ENCODE results near the gene ALB. TPM values are rescaled to one million over a fixed set of nuclear protein-coding genes. Genes with fewer than 3 reads are reported as not detected.
"Not testable (repeated sequence)": the region's sequence is repeated elsewhere in the genome, so short reads cannot be mapped to it uniquely, and the experiment has no call there.

Gene ALB
- total RNA-seq, 1 experiment from 2014 or later, result 21.3 TPM

DNA sequence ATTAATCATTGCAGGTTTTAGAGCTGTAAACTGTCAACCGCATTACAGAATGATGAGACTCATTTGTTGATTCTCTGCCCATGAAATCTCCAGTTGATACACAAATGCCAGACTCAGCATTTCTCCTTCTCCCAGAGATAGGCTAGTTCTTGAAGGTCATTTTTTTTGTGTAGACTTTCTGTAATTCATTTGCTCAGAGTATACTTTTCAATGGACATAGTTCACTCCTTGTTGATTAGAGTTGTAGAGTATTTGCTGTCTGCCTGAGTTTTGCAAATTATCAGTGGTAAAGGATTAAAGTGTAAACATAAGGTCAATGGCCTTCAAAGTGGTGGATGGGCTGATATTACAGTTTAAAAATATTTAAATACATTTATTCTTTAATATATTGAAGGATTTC lies 15.2 kb upstream of the ALB start:
- Histone ChIP-seq H3K4me3 (ENCODE audit: low read depth in 2 of 2, low read length in 2 of 2) (no peak overlapping the region), H3K4me1 (ENCODE audit: control insufficient read depth, insufficient read depth, low read length) (no peaks in the 10 kb centered on the region), H3K36me3 (ENCODE audit: control insufficient read depth, insufficient read depth, low read length) (no peaks in the 10 kb centered on the region), H3K27me3 (ENCODE audit: control insufficient read depth, insufficient read depth, low read length) (no peaks in the 10 kb centered on the region), H3K27ac (ENCODE audit: low read length) (no peak overlapping the region), H3K9me3 (ENCODE audit: control insufficient read depth, insufficient read depth, low read depth, low read length) (no peaks in the 10 kb centered on the region)
- ChIA-PET POLR2A (no interaction called here), CTCF (no interaction called here)
- no peak for ATAC-seq
- intact Hi-C loops (cut with micrococcal nuclease; ENCODE audit: unreplicated experiment) (no loop called here), in situ Hi-C loops (cut with HindIII; ENCODE audit: low pct_unique_long_range_greater_than_20kb, low sequenced_read_pairs) (no loop called here)
- no TSS peak for BruUV-seq (replicated peaks)
- DNase-seq (ENCODE audit: low read depth, low spot score), result no peak
- no peak for TF ChIP-seq SIN3A (IDR thresholded peaks at IDR 0.05; ENCODE audit: borderline replicate concordance, insufficient read depth, low read depth, low read length)
- TF ChIP-seq REST (IDR thresholded peaks at IDR 0.05; ENCODE audit: insufficient read depth in 1 of 2, low read depth in 2 of 2, low read length in 1 of 2), result no peak
- TF ChIP-seq, protein P1, sequence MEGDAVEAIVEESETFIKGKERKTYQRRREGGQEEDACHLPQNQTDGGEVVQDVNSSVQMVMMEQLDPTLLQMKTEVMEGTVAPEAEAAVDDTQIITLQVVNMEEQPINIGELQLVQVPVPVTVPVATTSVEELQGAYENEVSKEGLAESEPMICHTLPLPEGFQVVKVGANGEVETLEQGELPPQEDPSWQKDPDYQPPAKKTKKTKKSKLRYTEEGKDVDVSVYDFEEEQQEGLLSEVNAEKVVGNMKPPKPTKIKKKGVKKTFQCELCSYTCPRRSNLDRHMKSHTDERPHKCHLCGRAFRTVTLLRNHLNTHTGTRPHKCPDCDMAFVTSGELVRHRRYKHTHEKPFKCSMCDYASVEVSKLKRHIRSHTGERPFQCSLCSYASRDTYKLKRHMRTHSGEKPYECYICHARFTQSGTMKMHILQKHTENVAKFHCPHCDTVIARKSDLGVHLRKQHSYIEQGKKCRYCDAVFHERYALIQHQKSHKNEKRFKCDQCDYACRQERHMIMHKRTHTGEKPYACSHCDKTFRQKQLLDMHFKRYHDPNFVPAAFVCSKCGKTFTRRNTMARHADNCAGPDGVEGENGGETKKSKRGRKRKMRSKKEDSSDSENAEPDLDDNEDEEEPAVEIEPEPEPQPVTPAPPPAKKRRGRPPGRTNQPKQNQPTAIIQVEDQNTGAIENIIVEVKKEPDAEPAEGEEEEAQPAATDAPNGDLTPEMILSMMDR (IDR thresholded peaks at IDR 0.05), result no peak
- TF ChIP-seq TCF7L2 (IDR thresholded peaks at IDR 0.05; ENCODE audit: low read depth, low read length), result no peak
- TF ChIP-seq POLR2AphosphoS5 (IDR thresholded peaks at IDR 0.05; ENCODE audit: low read depth, low read length), result no peak

DNA sequence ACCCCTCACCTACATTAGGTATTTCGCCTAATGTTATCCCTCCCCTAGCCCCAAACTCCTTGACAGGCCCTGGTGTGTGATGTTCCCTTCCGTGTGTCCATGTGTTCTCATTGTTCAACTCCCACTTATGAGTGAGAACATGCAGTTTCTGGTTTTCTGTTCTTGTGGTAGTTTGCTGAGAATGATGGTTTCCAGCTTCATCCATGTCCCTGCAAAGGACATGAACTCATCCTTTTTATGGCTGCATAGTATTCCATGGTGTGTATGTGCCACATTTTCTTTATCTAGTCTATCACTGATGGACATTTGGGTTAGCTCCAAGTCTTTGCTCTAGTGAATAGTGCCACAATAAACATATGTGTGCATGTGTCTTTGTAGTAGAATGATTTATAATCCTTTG lies 14.4 kb upstream of the ALB start:
- BruUV-seq (replicated peaks); intact Hi-C loops (cut with micrococcal nuclease; ENCODE audit: unreplicated experiment): not testable (repeated sequence)

DNA sequence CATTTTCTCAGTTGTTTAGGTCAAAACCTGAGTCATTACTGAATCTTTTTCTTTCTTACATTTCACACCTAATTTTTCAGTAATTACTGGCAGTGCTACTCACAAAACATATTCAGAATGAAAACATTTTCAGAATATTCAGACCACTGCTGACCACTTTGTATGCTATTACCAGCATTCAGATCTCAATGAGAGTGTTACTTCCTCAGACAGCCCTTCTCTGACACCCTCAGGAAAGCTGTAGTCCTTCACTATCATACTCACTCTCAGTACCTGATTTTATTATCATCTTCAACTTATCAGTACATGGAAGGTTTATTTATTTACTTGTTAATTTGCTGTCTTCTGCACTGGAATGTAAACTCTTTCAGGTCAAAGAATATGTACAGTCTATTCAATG lies 12.3 kb upstream of the ALB start:
- TF ChIP-seq REST (IDR thresholded peaks at IDR 0.05; ENCODE audit: insufficient read depth in 1 of 2, low read depth in 2 of 2, low read length in 1 of 2) (no peak), SIN3A (IDR thresholded peaks at IDR 0.05; ENCODE audit: borderline replicate concordance, insufficient read depth, low read depth, low read length) (no peak), TCF7L2 (IDR thresholded peaks at IDR 0.05; ENCODE audit: low read depth, low read length) (no peak), POLR2AphosphoS5 (IDR thresholded peaks at IDR 0.05; ENCODE audit: low read depth, low read length) (no peak)
- TF ChIP-seq, protein P1 (IDR thresholded peaks at IDR 0.05), result no peak
- DNase-seq (ENCODE audit: low read depth, low spot score) (no peak), ATAC-seq (no peak)
- H3K27ac ChIP-seq (ENCODE audit: low read length), result no peak overlapping the region
- POLR2A ChIA-PET, result no interaction called here
- no peaks in the 10 kb centered on the region for H3K9me3 ChIP-seq (ENCODE audit: control insufficient read depth, insufficient read depth, low read depth, low read length)
- no TSS peak for BruUV-seq (replicated peaks)
- in situ Hi-C loops (cut with HindIII; ENCODE audit: low pct_unique_long_range_greater_than_20kb, low sequenced_read_pairs), result no loop called here
- no peaks in the 10 kb centered on the region for H3K36me3 ChIP-seq (ENCODE audit: control insufficient read depth, insufficient read depth, low read length)
- H3K4me1 ChIP-seq (ENCODE audit: control insufficient read depth, insufficient read depth, low read length), result no peaks in the 10 kb centered on the region
- intact Hi-C loops (cut with micrococcal nuclease; ENCODE audit: unreplicated experiment), result no loop called here
- CTCF ChIA-PET, result no interaction called here
- no peak overlapping the region for H3K4me3 ChIP-seq (ENCODE audit: low read depth in 2 of 2, low read length in 2 of 2)
- H3K27me3 ChIP-seq (ENCODE audit: control insufficient read depth, insufficient read depth, low read length), result no peaks in the 10 kb centered on the region

More for the DNA sequence above, 14.4 kb upstream of the ALB start:
- in situ Hi-C loops (cut with HindIII; ENCODE audit: low pct_unique_long_range_greater_than_20kb, low sequenced_read_pairs); POLR2A ChIA-PET; H3K4me3 ChIP-seq (ENCODE audit: low read depth in 2 of 2, low read length in 2 of 2); H3K9me3 ChIP-seq (ENCODE audit: control insufficient read depth, insufficient read depth, low read depth, low read length); H3K36me3 ChIP-seq (ENCODE audit: control insufficient read depth, insufficient read depth, low read length); DNase-seq (ENCODE audit: low read depth, low spot score); H3K27ac ChIP-seq (ENCODE audit: low read length); CTCF ChIA-PET; ATAC-seq; H3K27me3 ChIP-seq (ENCODE audit: control insufficient read depth, insufficient read depth, low read length); H3K4me1 ChIP-seq (ENCODE audit: control insufficient read depth, insufficient read depth, low read length): not testable (repeated sequence)

All from Panc1 (cell line).